ENCODE results near the gene CDYL.

Gene CDYL

DNA sequence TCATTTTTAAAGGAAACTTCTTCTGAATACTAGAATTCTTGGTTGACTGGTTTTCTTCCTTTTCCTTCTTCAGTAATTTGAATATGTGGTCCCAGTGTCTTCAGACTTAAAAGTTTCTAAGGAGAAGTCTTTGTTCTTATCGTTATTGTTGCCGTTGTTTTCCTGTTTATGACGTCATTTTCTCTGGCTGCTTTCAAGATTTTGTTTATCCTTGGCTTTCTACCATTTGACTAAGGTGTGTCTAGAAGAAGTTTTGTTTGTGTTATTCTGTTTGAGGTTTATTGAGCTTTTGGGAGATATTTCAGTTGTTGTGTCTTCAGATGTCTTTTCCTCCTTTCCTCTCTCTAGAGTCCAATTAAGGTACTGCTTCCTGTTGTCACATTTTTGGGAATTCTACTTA lies 24.5 kb downstream of the CDYL start:
- DNase-seq (ENCODE audit: extremely low read depth, low read depth), result no peak
- H3K4me3 ChIP-seq (replicated peaks; ENCODE audit: low read depth, low read length), result no peak overlapping the region
- TF ChIP-seq, protein P1, sequence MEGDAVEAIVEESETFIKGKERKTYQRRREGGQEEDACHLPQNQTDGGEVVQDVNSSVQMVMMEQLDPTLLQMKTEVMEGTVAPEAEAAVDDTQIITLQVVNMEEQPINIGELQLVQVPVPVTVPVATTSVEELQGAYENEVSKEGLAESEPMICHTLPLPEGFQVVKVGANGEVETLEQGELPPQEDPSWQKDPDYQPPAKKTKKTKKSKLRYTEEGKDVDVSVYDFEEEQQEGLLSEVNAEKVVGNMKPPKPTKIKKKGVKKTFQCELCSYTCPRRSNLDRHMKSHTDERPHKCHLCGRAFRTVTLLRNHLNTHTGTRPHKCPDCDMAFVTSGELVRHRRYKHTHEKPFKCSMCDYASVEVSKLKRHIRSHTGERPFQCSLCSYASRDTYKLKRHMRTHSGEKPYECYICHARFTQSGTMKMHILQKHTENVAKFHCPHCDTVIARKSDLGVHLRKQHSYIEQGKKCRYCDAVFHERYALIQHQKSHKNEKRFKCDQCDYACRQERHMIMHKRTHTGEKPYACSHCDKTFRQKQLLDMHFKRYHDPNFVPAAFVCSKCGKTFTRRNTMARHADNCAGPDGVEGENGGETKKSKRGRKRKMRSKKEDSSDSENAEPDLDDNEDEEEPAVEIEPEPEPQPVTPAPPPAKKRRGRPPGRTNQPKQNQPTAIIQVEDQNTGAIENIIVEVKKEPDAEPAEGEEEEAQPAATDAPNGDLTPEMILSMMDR (IDR thresholded peaks at IDR 0.05; ENCODE audit: low read depth, low read length, missing control alignments), result no peak

DNA sequence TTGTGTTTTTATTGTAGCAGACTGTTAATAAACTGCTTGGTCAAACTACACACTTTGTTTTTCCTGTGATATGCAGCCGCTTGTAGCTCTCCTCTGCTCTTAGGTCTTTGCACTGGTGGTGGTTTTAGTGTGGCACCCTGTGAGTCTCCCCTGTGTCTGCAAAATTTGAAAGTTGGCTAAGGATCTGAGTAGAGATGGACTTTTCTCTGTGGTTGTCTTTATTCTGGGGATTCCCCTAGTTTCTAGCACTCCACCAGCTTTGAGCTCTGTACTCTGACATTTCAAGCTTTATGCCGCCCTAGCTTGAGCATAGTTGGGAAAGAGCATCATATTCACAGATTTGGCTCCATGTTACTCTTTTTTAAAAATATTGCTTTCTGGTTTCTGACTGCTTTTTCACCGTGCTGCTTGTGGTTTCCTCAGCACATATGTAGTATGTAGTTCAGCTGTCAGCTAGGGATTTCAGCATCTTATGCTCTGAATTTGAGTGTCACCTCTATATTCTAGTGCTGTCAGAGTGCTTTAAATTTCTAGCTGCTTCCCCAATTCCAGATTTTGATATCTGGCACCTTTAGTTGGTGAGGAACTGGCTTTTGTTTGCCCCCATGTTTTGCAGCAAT lies 25.4 kb downstream of the CDYL start:
- TF ChIP-seq, protein P1 (IDR thresholded peaks at IDR 0.05; ENCODE audit: low read depth, low read length, missing control alignments), result no peak
- no peak overlapping the region for H3K4me3 ChIP-seq (replicated peaks; ENCODE audit: low read depth, low read length)
- DNase-seq (ENCODE audit: extremely low read depth, low read depth), result no peak

DNA sequence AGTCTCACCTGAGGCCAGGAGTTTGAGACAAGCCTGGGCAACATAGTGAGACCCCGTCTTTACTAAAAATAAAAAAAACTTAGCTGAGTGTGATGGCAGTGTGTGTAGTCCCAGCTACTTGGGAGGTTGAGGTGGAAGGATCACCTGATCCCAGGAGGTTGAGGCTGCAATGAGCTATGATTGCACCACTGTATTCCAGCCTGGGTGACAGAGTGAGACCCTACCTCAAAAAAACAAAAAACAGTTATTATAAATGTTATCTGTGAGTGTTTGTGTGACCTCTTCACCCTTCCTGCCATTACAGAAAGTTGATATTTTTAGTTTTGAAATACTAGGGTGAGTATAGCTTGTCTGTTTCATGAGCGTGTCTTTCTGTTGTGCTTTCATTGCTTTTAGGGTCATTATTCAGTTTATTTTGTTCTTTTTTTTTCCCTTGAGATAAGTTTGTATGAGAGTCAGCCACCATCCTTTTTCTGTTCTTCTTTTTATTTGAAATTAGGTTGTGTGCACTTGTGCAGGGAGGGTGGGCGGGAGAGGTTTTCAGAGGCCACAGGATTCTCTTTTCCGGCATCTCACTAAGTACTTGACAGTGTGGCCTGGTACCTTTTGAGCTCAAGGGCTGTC lies 26.2 kb downstream of the CDYL start:
- no peak overlapping the region for H3K4me3 ChIP-seq (replicated peaks; ENCODE audit: low read depth, low read length)
- TF ChIP-seq, protein P1 (IDR thresholded peaks at IDR 0.05; ENCODE audit: low read depth, low read length, missing control alignments), result no peak
- DNase-seq (ENCODE audit: extremely low read depth, low read depth), result no peak

DNA sequence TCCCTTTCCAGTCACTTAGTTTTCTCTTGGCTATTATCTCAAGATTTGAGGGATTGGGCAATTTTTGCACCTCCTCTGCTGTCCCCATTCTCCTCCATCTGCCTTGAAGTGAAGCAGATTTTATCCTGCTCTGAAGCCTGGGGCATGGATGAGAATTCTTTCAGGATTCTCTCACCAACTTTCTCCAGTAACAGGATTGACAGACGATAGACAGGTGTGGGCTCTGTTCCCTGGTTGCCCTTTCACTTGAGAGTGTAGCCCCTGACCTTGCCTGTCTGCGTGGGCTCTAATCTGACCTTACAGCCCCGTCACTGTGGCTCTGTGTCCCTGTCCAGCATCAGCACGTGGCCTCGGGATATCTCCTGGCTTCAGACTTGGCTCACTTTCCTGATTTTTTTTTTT lies 27.1 kb downstream of the CDYL start:
- no peak for DNase-seq (ENCODE audit: extremely low read depth, low read depth)
- no peak overlapping the region for H3K4me3 ChIP-seq (replicated peaks; ENCODE audit: low read depth, low read length)

DNA sequence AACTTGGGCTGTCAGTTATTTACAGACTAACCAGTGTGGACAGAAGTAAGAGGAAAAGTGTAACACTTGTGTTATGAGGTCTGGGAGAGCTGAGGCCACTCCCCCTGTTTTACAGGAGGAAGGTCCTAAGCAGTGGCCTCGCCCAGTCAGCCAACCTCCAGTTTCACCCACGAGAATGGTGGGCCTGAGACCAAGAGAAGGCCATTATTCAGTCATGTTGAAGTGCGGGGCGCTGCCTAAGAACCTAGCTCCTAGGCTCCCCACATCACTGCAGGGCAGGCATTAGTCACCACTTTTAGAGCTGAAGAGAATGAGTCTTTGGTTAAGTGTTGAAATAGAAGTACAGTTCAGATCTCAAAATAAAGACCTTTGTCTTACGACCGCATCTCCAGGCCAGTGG lies 27.9 kb downstream of the CDYL start:
- H3K4me3 ChIP-seq (replicated peaks; ENCODE audit: low read depth, low read length), result no peak overlapping the region
- TF ChIP-seq, protein P1 (IDR thresholded peaks at IDR 0.05; ENCODE audit: low read depth, low read length, missing control alignments), result no peak

More for the DNA sequence above, 27.1 kb downstream of the CDYL start:
- TF ChIP-seq, protein P1 (IDR thresholded peaks at IDR 0.05; ENCODE audit: low read depth, low read length, missing control alignments), result no peak

GRCh38 chr6:4805553-4806336 lies 29.5 kb downstream of the CDYL start:
- H3K4me3 ChIP-seq (replicated peaks; ENCODE audit: low read depth, low read length), result no peak overlapping the region
- TF ChIP-seq, protein P1 (IDR thresholded peaks at IDR 0.05; ENCODE audit: low read depth, low read length, missing control alignments), result peak; percentile 72
- no peak for DNase-seq (ENCODE audit: extremely low read depth, low read depth)

More for the DNA sequence above, 27.9 kb downstream of the CDYL start:
- no peak for DNase-seq (ENCODE audit: extremely low read depth, low read depth)
